ENCODE data around the gene DPM1.

DPM1 gene

GRCh38 chr20:50892394-50892793, 65.9 kb downstream of the DPM1 start:
- no peak for DNase-seq

- no peak for DNase-seq
Measured at GRCh38 chr20:50891138-50891537, 67.2 kb downstream of the DPM1 start.

DNA sequence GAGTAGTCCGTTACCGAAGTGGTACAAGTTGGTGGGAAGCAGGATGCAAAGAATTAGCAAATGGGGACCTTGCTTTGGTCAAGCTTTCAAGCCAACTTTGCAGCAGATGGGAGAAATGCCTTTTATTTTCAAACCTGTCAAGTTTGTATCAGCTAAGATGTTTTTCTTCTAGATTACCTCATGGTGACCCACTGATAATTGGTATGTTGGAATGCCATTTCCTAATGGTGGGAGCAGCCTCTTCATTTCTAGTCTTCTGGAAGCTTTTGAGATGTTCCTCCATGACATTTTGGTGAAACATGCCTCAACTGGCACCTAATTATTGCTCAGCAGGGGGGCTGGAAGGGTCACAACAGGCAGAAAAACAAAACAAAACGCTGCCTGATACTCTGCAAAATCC, 70.8 kb downstream of the DPM1 start:
- DNase-seq = no peak

DNA sequence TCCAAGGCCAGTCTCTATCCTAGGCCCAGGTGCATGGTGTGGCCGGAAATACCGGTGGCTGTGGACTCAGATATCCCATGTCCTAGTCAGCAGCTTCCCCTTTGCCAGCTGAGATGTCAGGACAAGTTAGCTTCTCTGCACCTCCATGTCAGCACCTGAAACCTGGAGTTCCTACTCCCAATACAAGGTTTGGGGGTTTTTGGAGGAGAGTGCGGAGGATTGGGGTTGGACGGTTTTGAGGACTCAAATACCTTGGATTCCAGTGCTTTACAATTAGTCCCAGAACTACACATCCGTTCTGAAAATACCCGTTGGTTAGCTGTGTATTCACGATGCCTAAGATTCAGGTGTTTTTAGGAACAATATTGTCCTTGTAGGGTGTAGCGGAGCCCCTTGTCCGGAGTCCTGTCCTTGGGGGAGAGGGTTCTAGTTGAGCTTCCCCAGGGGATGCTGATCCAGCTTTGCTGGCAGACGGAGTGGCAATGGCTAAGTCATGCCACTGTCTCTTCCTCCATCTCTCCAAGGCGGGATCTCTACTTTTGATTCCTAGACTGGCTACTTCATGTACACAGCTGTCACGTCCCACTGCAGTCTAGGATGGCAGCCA, 72.0 kb downstream of the DPM1 start:
- no peak for DNase-seq

GRCh38 chr20:50885781-50886180, 72.6 kb downstream of the DPM1 start:
- no peak for DNase-seq

- no peak for DNase-seq
Measured at GRCh38 chr20:50885068-50885467, 73.3 kb downstream of the DPM1 start.
